ENCODE data around the gene CTSF.

- TF ChIP-seq, protein P1, sequence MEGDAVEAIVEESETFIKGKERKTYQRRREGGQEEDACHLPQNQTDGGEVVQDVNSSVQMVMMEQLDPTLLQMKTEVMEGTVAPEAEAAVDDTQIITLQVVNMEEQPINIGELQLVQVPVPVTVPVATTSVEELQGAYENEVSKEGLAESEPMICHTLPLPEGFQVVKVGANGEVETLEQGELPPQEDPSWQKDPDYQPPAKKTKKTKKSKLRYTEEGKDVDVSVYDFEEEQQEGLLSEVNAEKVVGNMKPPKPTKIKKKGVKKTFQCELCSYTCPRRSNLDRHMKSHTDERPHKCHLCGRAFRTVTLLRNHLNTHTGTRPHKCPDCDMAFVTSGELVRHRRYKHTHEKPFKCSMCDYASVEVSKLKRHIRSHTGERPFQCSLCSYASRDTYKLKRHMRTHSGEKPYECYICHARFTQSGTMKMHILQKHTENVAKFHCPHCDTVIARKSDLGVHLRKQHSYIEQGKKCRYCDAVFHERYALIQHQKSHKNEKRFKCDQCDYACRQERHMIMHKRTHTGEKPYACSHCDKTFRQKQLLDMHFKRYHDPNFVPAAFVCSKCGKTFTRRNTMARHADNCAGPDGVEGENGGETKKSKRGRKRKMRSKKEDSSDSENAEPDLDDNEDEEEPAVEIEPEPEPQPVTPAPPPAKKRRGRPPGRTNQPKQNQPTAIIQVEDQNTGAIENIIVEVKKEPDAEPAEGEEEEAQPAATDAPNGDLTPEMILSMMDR (IDR thresholded peaks at IDR 0.05; ENCODE audit: insufficient read depth, low read length, poor library complexity, severe bottlenecking) = no peak
- no peak for TF ChIP-seq EZH2phosphoT487 (conservative IDR thresholded peaks at IDR 0.05; ENCODE audit: low read length)
Measured at GRCh38 chr11:66593303-66593635, 24.9 kb upstream of the CTSF start.
